Femur (tissue), 1 donor: ENCODE measurements around the gene MXD3.
"Not testable (repeated sequence)": the region's sequence is repeated elsewhere in the genome, so short reads cannot be mapped to it uniquely, and the experiment has no call there.

ENCODE experiments used
- DNase-seq: peaks from one replicate; pipeline ENCODE4 v3.0.0-alpha.2; 2017

The MXD3 gene

DNA sequence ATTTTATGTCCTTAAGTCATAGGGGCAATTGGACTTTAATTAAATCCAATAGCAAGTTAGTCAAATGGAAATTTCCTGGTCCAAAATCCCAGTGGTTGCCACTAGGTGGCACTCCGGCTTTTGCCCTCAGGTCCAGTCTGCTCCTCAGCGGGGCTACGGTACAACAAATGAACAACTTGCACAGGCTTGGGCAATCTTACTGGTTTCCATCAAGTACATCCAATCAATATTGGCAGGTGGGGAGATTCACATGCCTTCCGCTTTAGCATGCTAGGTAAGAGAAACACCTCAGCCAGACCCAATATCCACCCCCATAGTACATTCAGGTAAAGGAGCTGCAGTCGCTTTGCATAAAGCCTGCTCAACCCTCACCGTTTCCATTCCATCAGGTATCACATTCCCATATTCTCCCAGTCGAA, 6.3 kb upstream of the MXD3 start:
- DNase-seq: peak; percentile 75

DNA sequence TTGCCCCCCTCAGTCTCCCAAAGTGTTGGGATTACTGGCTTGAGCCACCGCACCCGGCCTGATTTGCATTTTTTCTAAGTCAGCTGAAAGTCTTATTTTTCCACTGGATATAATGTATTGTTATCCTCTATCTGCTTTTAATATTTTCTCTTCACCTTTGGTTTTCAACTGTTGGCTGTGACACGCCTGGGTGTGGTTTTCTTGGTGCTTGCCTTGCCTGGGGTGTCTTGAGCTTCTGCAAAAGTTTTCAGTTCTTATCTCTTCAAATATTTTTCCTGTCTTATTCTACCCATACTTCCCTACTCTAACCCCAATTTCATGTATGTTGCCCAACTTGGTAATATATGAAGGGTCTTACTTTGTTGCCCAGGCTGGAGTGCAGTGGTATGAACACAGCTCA, 4.3 kb upstream of the MXD3 start:
- no peak for DNase-seq

DNA sequence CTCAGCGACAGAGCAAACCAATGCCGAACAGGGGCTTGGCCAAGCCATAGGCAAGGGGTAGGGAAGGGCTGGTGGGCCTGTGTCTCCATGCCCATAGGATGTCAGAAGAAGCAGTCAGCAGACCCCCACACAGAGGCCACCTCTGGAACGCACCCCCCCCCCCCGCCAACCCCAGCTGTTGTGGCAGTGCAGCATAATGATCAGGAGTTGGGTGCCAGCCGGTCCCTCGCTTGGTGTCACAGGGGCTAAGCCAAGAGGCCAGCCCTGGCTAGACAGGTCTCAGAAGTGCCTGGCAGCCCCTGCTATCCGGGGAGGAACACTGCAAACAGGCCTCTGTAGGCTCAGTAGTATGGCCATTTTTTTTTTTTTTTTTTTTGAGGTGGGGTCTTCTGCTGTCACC, 3.7 kb upstream of the MXD3 start:
- no peak for DNase-seq

DNA sequence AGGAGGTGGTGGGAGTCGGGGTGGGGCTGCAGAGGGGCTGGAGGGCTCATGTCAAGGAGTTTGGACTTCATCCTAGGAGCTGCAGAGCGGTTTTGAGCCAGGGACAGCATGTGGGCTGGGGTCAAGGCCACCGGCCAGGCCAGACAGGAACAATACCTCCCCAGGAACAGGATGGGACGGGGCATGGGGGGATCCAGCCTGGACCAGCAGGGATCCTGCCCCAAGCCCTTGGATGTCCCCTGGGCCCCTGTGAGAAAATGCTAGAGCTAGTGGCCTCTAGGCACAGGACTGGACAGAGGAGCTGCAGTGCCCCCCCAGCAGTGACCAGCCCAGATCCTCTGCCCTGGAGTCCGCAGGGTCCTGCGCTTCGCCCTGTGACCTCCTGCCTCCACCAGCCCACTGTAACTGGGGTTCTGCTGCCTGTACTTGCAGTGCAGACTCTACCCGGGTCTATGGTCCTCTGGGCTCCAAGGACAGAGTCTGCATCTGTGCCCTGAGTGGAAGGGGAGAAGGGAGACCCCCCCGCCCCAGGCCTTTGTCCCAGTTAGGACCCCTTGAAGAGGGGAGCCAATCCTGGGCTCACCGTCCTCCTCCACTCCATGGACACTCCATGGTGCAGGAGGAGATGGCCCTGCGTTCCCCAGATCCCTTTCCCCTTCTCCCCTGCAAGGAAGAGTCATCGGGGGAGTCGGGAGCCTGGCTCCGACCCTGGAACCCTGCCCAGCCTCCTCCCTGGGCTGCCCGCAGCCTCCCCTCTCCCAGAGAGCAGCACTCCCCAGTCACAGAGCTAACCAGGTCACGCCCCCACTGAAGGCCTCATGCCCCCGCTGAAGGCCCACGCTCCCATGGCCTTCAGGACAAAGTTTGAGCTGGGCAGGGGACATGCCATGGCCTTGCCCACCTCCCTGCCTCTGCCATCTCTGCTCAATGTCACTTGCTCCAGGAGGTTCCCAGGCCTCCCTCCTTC, 3.0 kb upstream of the MXD3 start:
- DNase-seq: no peak

DNA sequence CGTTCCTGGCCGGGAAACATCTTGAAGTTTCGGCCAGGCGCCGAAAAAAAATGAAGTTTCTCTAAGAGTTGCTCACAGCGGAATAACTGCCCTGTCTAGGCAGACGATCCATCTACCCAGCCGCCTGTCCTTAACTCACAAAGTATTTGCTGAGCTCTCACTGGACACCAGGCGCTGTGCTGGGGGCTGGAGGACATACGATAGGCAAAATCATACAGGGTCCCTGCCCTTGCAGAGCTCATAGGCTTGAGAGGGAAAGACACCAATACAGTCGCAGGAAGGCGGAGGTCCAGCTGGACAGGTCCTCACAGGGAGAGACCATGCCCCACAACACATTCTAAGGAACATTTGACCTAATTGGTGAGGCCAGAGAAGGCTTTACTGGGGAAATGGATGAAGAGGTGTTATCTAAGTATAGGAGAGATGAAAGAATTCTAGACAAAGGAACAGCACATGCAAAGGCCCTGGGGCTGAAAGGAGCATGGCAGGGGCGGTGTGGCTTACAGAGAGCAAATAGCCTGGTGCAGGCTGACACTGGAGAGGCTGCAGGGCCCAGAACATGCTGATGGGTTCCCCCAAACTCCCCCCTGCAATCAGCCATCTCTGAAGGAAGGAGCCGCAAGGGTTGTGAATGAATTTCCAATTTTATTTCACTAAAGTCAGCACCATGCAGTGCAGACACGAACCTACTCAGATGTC, 2.0 kb upstream of the MXD3 start:
- DNase-seq: no peak

DNA sequence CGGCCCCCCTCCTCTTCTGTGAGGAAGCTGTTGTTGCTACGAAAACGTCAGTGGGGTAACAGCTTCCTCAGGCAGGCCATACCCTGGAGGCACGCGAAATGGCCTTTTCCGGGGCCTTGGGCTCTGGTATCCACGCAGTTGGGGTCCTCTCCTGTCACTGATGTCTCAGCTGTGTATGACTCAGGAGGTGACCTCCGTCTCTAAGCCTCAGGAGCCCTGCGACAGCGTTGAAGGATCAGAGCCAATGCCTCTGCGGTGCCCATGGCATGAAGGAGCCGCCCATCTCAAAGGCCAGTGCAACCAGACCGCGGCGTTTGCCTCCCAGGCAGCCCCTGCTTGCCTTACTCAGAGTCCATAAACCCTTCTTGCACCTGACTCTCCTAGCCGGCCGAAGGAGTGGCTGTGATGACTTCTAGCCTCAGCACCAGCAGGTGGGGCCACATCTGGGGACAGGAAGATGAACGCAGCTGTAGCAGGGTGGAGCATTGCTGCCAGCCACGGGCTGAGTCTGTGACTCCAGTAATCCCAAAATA, 1.0 kb upstream of the MXD3 start:
- no peak for DNase-seq

DNA sequence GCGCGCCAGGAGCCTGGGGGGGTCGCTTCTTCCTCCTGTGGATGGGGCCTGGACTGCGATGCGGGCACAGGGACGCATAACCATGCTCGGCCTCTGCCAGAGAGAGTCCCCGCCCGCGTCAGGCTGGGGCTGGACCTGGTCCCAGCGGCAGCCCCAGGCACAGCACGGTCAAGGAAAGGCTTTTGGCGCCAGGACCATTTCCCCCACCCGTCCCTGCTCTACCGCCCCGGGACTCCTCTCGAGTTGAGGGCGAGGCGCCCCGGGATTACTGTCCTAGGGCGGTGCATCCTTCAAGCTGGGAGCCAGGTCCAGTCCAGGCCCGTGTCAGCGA, 341 bp downstream of the MXD3 start:
- peak; percentile 55 for DNase-seq

DNA sequence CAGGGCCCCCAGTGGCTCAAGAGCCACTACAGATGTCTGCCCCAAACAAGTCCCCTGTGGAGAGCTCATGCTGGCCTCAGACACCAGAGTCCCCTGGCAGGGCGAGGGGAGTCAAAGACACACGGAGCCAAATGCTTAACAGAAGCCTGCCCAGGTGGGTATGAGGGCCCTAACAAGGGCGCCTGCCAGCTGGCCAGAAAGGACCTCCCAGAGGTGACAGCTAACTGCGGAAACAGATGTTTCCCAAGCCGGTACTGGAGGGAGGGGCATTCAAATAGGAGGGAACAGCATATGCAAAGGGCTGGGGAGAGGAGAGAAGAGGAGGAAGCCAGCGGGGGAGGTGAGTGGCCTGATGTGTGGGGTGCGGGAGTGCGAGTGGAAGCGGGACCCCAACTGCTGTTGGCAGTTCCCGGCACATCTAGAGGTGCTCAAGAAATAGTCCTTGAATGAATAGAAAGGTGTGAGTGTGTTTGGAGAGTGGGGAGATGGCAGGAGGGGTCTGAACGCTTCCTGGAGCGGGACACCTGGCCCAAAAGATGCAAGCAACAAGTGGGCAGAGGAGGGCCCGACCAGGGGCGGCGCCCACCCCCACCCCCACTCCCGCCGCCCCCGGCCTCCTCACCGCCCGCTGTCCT, 824 bp downstream of the MXD3 start:
- DNase-seq: peak; percentile 64

DNA sequence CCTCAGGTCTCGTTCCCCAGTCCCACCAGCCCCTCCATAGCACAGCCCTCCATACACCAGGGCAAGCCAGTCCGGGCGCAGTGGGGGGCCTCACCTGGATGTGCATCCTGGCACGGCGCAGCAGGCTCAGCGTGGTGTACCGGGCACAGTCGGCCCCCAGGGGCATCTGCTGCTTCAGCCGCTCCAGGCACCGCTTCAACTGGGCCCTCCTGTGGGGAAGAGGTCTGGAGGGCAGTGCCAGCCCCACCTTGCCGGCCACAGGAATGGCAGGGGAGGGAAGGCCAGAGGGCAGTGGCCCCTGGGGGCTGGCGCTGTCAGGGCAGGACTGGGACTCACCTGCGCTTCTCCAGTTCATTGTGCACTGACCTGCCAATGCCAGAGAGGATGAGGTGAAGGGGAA, 1.4 kb downstream of the MXD3 start:
- no peak for DNase-seq

DNA sequence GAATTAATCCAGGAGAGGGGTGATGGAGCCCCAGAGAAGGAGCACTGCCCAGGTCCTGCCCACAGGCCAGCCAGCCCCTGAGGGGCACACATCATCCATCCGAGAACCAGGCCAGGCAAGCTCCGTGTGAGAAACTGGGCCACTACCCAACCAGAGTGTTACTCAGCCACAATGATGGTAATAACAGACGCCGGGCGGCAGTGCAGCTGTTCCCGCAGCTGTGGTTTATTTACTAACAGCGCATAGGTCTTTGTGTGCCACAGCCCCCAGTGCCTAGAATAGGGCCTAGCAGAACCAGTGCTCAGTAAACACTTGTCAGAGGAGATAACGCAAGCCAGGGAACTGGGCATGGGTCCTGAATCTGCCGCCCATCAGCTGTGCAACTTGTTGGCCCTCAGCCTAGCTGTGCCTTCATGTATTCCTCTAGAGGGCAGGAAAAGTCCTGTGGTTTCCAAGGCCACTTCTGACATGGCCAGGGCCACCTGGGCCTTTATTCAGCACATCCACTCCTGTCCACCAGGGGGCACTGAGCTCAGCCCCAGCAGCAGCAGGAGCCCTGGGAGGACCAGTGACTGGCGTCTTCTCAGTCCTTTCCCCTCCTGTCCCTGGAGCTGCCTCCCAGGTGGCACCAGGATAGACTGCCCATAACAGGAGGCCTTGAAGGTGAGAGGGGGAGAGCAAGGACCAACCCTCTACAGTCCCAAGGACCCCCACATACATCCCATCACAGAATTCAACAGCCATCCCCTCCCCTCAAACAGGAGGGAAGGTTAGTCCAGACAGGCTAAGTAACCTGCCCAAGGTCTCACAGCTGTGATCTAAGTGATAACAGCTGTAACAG, 2.1 kb downstream of the MXD3 start:
- DNase-seq: peak; percentile 74

DNA sequence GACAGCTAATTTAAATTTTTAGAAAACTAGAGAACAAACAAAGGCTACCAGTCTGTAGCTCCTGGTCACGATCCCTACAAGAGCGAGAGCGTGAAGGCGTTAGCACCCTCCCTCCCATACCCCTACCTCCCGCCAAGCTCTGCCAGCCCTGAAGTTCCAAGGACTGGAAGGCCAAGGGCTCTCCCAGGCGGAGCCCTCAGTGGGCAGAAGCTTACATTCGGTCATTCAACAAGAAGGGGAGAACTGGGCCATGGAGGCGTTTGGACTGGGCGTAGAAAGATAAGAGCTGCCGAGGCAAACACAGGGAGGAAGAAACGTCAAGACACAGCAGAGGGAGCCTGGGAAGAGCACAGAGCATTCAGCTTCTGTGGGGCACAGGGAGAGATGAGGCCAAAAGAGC, 3.0 kb downstream of the MXD3 start:
- no peak for DNase-seq

DNA sequence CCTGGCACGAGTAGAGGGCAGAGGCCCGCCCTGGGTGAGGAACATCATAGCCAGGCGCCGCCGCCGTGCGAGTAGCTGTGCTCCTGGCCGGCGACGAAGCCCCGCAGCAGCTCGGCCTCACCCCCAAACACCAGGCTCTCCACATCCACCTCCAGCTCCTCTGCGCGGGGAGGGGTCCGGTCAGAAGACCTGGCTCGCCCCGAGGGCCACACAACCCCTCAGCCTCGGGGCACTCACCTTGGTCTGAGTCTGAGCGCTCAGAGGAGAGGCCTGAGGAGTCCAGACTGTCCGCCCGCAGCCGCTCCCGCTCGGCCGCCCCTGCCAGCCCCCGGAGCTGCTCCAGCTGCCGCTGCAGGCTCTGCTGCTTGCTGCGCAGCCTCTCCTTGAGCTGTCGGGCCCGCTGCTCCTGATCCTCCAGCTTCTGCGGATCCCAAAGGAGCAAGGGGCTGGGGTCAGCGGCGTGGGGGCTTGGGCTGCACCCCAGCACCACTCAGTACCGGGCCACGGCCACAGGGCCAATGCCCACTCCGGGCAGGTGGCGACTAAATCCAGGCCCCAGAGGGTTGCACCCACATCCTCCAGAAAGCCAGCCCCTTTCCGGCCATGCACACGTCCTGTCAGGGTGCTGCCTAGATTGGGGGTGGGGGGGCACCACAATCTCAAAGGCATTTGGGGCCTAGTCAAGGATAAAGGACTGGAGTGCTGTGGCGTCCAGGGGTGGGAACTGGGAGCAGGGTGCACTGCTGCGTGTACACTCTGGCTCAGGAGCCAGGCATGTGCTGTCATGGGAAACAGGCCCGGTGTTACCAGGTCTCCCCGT, 3.9 kb downstream of the MXD3 start:
- DNase-seq: no peak

DNA sequence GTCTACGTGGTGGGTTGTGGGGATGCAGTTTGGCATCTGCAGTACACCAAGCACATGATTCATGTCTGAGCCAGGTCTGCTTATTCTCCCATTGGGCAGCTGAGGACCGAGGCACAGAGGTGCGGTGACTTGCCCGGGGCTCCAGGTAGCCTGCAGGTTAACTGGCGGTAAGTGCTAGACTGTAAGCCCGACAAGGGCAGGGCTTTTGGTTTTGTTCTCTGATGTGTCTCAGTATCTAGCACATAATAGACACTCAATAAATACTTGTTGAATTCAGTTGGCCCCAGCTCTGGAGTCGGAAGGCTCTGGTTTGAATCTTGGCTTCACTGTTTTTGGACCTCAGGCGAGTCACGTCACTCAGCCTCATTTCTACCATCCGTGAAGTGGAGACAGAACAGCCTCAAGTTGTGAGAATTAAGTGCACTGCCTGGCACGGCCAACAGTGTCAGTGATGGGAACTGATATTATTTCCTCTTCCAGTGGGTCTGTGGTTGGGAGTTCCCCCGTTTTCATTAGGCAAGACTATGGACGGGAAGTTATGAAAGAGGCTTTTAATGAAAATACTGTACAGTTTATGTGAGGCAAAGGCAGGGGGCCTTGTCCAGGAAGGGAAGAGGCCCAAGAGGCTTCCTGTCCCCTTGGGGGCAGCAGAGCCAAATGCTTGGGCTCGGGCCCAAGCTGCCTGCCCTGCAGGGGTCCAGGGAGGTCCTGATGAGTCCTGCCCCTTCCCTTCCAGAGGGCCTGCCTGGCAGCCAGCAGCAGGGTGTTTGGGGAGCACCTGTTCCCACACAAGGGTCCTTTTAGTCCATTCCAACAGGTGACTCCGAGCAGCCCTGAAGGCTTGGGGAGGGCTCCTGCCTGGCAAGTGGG, 4.8 kb downstream of the MXD3 start:
- DNase-seq: no peak

DNA sequence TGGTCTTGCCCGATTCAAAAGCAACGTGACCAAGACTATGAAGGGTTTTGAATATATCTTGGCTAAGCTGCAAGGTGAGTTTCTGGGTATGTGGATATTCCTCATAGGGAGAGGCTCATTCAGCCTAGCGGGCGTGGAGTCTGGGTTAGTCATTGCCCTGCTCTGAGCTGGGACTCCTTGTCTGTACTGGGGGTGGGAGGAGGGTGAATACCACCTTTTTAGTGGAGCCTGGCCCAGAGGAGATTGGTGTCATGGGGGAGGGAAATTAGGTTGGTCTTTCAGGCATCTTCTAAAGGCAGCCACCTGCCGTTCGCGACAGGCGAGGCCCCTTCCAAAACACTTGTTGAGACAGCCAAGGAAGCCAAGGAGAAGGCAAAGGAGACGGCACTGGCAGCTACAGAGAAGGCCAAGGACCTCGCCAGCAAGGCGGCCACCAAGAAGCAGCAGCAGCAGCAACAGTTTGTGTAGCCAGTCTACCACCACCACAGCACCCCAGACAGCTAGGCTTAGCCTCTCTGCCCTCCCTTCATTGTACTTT, 5.5 kb downstream of the MXD3 start:
- not testable (repeated sequence) for DNase-seq

DNA sequence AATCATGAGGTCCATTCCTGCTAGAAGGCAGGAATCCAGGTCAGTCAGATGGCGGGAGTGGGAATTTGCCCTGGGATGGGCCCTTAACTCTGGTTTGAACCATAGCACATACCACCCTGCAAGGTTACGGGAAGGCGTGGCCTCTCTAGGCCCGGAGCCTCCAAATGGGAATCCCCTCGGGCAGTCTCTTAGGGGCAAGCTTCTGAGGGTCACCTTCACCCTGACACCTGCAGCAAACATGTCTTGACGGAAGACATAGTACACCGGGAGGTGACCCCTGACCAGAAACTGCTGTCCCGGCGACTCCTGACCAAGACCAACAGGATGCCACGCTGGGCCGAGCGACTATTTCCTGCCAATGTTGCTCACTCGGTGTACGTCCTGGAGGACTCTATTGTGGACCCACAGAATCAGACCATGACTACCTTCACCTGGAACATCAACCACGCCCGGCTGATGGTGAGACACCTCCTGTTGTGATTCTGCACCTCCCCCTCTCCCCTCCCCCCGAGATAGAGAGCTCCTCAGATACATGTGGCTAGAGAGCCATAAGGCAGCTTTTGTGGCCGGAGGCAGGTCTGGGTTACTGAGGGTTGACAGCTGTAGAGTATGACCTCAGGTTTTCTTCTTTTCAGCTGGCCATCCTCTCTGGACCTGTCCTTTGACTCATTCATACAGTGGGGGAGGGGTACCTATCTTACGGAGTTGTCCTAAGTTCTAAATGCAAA, 7.1 kb downstream of the MXD3 start:
- no peak for DNase-seq

DNA sequence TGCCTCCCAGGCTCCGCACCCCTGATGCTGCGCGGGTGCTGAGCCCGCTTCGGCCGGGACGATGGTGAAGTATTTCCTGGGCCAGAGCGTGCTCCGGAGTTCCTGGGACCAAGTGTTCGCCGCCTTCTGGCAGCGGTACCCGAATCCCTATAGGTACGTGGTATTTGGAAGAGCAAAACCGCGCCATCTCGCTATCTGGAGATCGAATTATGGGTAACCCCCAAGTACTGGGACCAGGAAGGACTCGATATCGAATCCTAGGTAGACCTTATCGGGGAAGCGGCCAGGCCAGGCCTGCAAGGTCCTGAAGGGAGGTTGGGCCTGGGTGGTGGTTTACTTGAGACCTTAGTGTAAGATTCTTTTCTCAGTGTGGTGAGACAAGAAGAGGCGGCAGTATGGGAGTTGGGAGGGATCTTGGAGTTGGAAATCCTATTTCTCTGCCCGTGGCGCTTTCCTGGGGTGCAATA, 7.7 kb downstream of the MXD3 start:
- no peak for DNase-seq

DNA sequence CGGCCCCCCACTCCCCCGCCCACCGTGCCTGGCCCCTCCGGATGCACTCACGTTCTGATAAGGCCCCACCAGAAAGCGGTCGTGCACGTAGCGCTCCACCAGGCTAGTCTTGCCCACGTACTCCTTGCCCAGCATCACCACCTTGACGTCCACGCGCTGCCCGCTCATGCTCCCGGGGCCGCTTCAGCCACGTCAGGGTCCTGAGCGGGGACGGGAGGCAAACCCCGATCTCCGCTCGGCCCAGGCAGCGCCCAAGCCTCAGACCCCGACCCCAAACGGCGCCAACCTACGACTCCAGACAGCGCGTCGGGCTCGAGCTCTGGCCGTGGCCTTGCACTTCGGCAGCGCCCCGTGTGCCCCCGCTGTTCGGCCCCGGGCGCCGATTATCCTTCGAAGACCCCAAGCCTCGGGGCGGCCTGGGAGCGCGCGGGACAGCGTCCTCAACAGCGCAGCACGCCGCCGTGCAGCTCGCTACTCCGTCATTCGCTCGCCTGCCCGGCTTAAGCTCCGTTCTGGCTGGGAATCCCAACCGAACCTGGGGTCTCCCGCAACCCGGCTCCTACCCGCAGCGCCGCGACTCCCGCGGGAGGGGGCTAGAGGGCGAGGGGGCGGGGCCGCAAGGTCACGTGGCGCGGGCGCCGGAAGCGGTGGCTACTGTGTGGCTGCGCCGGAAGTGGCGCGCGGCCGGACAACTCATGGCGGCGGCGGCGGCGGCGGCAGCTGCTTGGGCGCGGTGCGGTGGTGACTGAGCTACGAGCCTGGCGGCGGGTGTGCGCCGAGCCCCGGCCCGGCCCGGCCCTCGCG, 8.4 kb downstream of the MXD3 start, which contains the start of the genes PRELID1 and RAB24:
Gene PRELID1 (plus strand): TSS at position 679 of the 804 bp plus-strand sequence. CDS start 187 bp downstream, outside the sequence.
Gene RAB24 (minus strand): TSS at position 599 of the 804 bp plus-strand sequence. CDS start 431 bp downstream, at position 168.
- peak; percentile 91 for DNase-seq
